COLO668 (cell line): ENCODE measurements around the gene FTO.

ENCODE experiments used
- DNase-seq: peaks from one replicate; lab custom pipeline; 2025; ENCODE audit not compliant: unreplicated experiment; lab: John Stamatoyannopoulos, UW

FTO gene

GRCh38 chr16:54112451-54113206, 408.7 kb downstream of the FTO start:
- no peak for DNase-seq

GRCh38 chr16:54115558-54115957, 411.6 kb downstream of the FTO start:
- DNase-seq = no peak

- no peak for DNase-seq
Observed at GRCh38 chr16:54116124-54116655, 412.2 kb downstream of the FTO start.

GRCh38 chr16:54118846-54119245, 414.9 kb downstream of the FTO start:
- DNase-seq = no peak

- no peak for DNase-seq
Observed at GRCh38 chr16:54120846-54121480, 417.0 kb downstream of the FTO start.

- no peak for DNase-seq
Observed at GRCh38 chr16:54121539-54122295, 417.8 kb downstream of the FTO start.

GRCh38 chr16:54123766-54124165, 419.8 kb downstream of the FTO start:
- DNase-seq = no peak

GRCh38 chr16:54125751-54126655, 422.0 kb downstream of the FTO start:
- no peak for DNase-seq

- DNase-seq = no peak
Observed at GRCh38 chr16:54126907-54127306, 423.0 kb downstream of the FTO start.

- DNase-seq = no peak
Observed at GRCh38 chr16:54128629-54129234, 424.8 kb downstream of the FTO start.

GRCh38 chr16:54129810-54130209, 425.9 kb downstream of the FTO start:
- DNase-seq = no peak

- DNase-seq = no peak
Observed at GRCh38 chr16:54135361-54136275, 431.7 kb downstream of the FTO start.

- DNase-seq = no peak
Observed at GRCh38 chr16:54136276-54136625, 432.3 kb downstream of the FTO start.

GRCh38 chr16:54140057-54140787, 436.3 kb downstream of the FTO start:
- no peak for DNase-seq

GRCh38 chr16:54140788-54141136, 436.8 kb downstream of the FTO start:
- no peak for DNase-seq

GRCh38 chr16:54142787-54143186, 438.8 kb downstream of the FTO start:
- no peak for DNase-seq

GRCh38 chr16:54143410-54143809, 439.5 kb downstream of the FTO start:
- no peak for DNase-seq

GRCh38 chr16:54143934-54144571, 440.1 kb downstream of the FTO start:
- no peak for DNase-seq
